Thyroid gland (tissue), 4 donors: ENCODE measurements around the gene B4GALNT3. TPM values are rescaled to one million over a fixed set of nuclear protein-coding genes. Genes with fewer than 3 reads are reported as not detected.

Source experiments
- DNase-seq, 2 donors: peaks; one replicate each; pipeline ENCODE4 v3.0.0-alpha.2; 2019
- H3K27ac ChIP-seq, 3 donors: fragments of 200-600 bp; sonication (generic); 1 replicate in 2 of 3; 2 replicates in 1 of 3; pipeline ENCODE4 v1.5.1; 2016 to 2019; ENCODE audit warnings: mild to moderate bottlenecking in 1 of 3, moderate library complexity in 1 of 3
- H3K27me3 ChIP-seq: fragments of 200-600 bp; sonication (generic); one replicate; pipeline ENCODE4 v1.5.1; 2019
- H3K36me3 ChIP-seq, 2 donors: fragments of 200-600 bp; sonication (generic); one replicate each; pipeline ENCODE4 v1.5.1; 2016 to 2019
- H3K4me1 ChIP-seq, 2 donors: fragments of 200-600 bp; sonication (generic); one replicate each; pipeline ENCODE4 v1.5.1; 2017 to 2019
- H3K4me3 ChIP-seq, 3 donors: fragments of 200-600 bp; sonication (generic); replicated peaks in 1 of 3; 1 replicate in 2 of 3; 2 replicates in 1 of 3; pipeline ENCODE4 v1.5.1; 2016; ENCODE audit warnings: mild to moderate bottlenecking in 1 of 3
- H3K9me3 ChIP-seq: fragments of 200-600 bp; sonication (generic); one replicate; pipeline ENCODE4 v1.5.1; 2017
- POLR2A ChIP-seq, 2 donors: fragments of 450-650 bp; IDR thresholded peaks; one replicate each; pipeline ENCODE4 v1.6.1; 2017; ENCODE audit warnings: antibody characterized with exemption in 2 of 2, mild to moderate bottlenecking in 2 of 2, moderate library complexity in 1 of 2
- WGBS, 2 donors: methylation state at CpG; one replicate each; pipeline ENCODE4 v1.1.5; 2017; 5-methylcytosine and 5-hydroxymethylcytosine counted together
- intact Hi-C: fragments of 100-400 bp; cut with DNase I; formaldehyde crosslinking; loops from one replicate; pipeline ENCODE4 v1.15.1; 2023
- total RNA-seq, 4 donors: library from RNA; depleted of rRNA; stranded (reverse); fragments of >200 nt; gene quantifications; one replicate each; pipeline ENCODE4 v1.2.3, GENCODE V29; 2016
- TF ChIP-seq, protein P1 (sequence below), 6 experiments: fragments of 200-600 bp in 3 of 6; fragments of 450-650 bp in 3 of 6; sonication (generic) in 3 of 6; IDR thresholded peaks; one replicate each; pipeline ENCODE4 v1.5.1; 2016 to 2019; ENCODE audit warnings: antibody characterized with exemption in 6 of 6, mild to moderate bottlenecking in 2 of 6, inconsistent platforms in 1 of 6, moderate library complexity in 1 of 6

Gene B4GALNT3
- total RNA-seq, 4 donors from 2014 or later = 3.9 to 6.6 (median 5.6) TPM

DNA sequence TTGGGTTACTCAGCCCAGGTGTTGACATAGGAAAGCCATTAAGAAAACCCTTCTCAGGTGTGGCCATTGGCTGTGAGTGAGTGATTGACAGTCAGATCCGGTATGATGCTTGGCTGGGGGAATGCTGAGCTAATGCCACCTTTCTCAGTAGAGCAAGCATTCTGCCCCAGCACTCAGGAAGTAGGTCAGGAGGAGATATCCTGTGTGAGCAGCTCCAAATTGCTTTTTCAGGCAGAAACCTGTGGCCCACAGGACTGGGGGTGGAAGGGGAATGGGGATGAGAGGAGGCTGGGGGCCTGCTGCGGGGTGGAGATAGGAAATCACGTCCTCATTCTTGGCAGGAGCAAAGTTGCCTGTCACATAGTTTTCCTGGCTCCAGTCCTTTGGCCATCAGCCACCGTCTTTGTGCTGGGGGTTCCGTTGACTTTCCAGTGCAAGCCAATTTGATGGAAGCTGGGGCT lies 147.8 kb downstream of the B4GALNT3 start:
- DNase-seq = peak; percentile 88
- H3K4me1 ChIP-seq = peaks cover 13 to 15% of the 10 kb centered on the region in 2 donors
- intact Hi-C loops = no loop called here
- H3K27me3 ChIP-seq = no peaks in the 10 kb centered on the region
- TF ChIP-seq, protein P1, sequence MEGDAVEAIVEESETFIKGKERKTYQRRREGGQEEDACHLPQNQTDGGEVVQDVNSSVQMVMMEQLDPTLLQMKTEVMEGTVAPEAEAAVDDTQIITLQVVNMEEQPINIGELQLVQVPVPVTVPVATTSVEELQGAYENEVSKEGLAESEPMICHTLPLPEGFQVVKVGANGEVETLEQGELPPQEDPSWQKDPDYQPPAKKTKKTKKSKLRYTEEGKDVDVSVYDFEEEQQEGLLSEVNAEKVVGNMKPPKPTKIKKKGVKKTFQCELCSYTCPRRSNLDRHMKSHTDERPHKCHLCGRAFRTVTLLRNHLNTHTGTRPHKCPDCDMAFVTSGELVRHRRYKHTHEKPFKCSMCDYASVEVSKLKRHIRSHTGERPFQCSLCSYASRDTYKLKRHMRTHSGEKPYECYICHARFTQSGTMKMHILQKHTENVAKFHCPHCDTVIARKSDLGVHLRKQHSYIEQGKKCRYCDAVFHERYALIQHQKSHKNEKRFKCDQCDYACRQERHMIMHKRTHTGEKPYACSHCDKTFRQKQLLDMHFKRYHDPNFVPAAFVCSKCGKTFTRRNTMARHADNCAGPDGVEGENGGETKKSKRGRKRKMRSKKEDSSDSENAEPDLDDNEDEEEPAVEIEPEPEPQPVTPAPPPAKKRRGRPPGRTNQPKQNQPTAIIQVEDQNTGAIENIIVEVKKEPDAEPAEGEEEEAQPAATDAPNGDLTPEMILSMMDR (IDR thresholded peaks at IDR 0.05) = no peak
- no peak for TF ChIP-seq POLR2A (IDR thresholded peaks at IDR 0.05)
- no peaks in the 10 kb centered on the region for H3K9me3 ChIP-seq
- 2 to 5% methylated on average over 5 of the region's 5 CpGs for WGBS, 2 donors
- H3K27ac ChIP-seq = peak overlapping the region; percentile 46 to 82 (median 75)
- no peak overlapping the region for H3K4me3 ChIP-seq
- no peaks in the 10 kb centered on the region for H3K36me3 ChIP-seq

DNA sequence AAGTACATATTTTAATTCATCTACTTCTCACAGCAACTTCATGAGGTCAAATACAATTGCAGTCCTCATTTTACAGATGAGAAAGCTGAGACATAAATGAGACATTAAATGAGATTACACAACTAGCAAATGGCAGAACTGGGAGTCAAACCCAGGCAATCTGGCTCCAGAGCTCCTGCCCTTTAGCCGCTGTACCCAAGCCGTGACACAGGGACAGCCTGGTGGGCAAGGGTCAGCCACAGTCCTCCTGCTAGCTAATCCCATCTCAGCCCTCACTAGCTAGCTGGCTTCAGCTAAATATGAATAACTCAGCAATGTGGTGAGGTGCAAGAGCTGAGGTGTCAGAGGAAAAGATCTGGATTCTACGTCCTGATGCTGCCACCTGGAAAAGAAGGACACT lies 148.7 kb downstream of the B4GALNT3 start:
- 94 to 100% methylated on average over 3 of the region's 3 CpGs for WGBS, 2 donors
- intact Hi-C loops = no loop called here
- Histone ChIP-seq H3K36me3 (no peaks in the 10 kb centered on the region), H3K4me1 (peaks cover 13 to 15% of the 10 kb centered on the region in 2 donors), H3K9me3 (no peaks in the 10 kb centered on the region), H3K27ac (peak overlapping the region in 2 of 3 donors; percentile 75 to 82), H3K27me3 (no peaks in the 10 kb centered on the region), H3K4me3 (no peak overlapping the region)
- DNase-seq = no peak
- TF ChIP-seq, protein P1 (IDR thresholded peaks at IDR 0.05) = no peak
- TF ChIP-seq POLR2A (IDR thresholded peaks at IDR 0.05) = no peak

DNA sequence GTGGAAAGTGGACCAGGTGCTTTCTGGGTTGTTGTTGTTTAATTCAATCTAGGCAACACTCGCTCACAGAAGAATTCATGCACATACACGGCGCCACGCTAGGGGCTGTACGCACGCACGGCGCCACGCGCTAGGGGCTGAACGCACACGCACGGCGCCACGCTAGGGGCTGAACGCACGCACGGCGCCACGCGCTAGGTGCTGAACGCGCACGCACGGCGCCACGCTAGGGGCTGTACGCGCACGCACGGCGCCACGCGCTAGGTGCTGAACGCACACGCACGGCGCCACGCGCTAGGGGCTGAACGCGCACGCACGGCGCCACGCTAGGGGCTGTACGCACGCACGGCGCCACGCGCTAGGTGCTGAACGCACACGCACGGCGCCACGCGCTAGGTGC lies 149.2 kb downstream of the B4GALNT3 start:
- H3K9me3 ChIP-seq = no peaks in the 10 kb centered on the region
- H3K36me3 ChIP-seq = no peaks in the 10 kb centered on the region
- no peak overlapping the region for H3K27ac ChIP-seq
- peaks cover 13 to 15% of the 10 kb centered on the region in 2 donors for H3K4me1 ChIP-seq
- TF ChIP-seq, protein P1 (IDR thresholded peaks at IDR 0.05) = no peak
- TF ChIP-seq POLR2A (IDR thresholded peaks at IDR 0.05) = no peak
- 96 to 97% methylated on average over 58 of the region's 58 CpGs for WGBS, 2 donors
- no peaks in the 10 kb centered on the region for H3K27me3 ChIP-seq
- DNase-seq = no peak
- no peak overlapping the region for H3K4me3 ChIP-seq
- intact Hi-C loops = no loop called here

DNA sequence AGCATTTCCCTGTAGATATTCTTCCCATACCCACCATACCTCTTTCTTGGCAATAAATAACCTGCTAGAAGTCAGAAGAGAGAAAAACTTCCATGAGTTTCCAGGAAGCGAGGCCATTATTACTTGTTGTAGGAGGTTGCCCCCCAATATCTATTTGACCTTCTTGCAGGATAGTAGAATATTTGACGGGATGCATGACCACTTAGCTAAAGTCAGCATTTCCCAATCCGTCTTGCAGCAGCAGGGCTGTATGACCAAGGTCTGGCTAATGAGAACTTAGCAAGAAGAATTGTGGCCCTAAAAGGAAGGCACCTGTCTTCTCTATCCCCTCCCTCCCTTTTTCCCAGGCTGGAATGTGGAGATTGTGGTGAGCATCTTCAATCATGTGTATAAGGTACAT lies 152.0 kb downstream of the B4GALNT3 start:
- TF ChIP-seq, protein P1 (IDR thresholded peaks at IDR 0.05) = no peak
- no peak for TF ChIP-seq POLR2A (IDR thresholded peaks at IDR 0.05)
- no peak for DNase-seq
- H3K36me3 ChIP-seq = no peaks in the 10 kb centered on the region
- no peaks in the 10 kb centered on the region for H3K27me3 ChIP-seq
- no peak overlapping the region for H3K4me3 ChIP-seq
- no peaks in the 10 kb centered on the region for H3K9me3 ChIP-seq
- 98 to 100% methylated on average over 3 of the region's 3 CpGs for WGBS, 2 donors
- H3K27ac ChIP-seq = no peak overlapping the region
- peaks cover 12 to 17% of the 10 kb centered on the region in 2 donors for H3K4me1 ChIP-seq
- intact Hi-C loops = no loop called here

DNA sequence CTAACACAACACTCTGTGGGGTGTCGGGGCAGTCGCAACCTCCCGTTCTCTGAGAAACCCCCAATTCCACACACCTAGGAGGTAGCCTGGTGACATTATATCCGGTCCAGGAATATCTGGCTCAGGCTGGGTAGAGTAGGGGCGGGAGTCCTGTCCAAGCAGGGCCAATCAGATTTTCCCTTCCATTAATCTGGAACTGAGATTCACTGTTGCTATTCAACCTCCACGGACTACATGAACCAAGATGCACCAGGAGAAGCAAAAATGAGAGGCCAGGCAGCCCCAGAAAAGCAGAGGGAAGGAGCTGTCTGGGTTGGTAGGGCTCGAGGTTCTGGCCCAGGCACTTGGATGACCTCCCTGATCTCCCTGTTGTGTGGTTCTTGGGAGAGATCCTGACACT lies 152.6 kb downstream of the B4GALNT3 start:
- 91 to 96% methylated on average over 7 of the region's 7 CpGs for WGBS, 2 donors

More for the DNA sequence above, 152.6 kb downstream of the B4GALNT3 start:
- no peak for TF ChIP-seq POLR2A (IDR thresholded peaks at IDR 0.05)
- TF ChIP-seq, protein P1 (IDR thresholded peaks at IDR 0.05) = no peak
- H3K27ac ChIP-seq = no peak overlapping the region
- no peak overlapping the region for H3K4me3 ChIP-seq
- H3K9me3 ChIP-seq = no peaks in the 10 kb centered on the region
- DNase-seq = no peak
- intact Hi-C loops = no loop called here
- no peaks in the 10 kb centered on the region for H3K36me3 ChIP-seq
- no peaks in the 10 kb centered on the region for H3K27me3 ChIP-seq
- H3K4me1 ChIP-seq = peaks cover 6 to 12% of the 10 kb centered on the region in 2 donors
